IPS-NIHi7 (cell line): ENCODE results near the gene GOPC.

Source experiments
- DNase-seq: peaks from one replicate; pipeline ENCODE4 v3.0.0; 2012; ENCODE audit warnings: mixed read lengths; ENCODE audit errors: extremely low spot score

The GOPC gene

GRCh38 chr6:117514655-117515054, 87.7 kb downstream of the GOPC start:
- DNase-seq = no peak

GRCh38 chr6:117513778-117514365, 88.4 kb downstream of the GOPC start:
- no peak for DNase-seq

DNA sequence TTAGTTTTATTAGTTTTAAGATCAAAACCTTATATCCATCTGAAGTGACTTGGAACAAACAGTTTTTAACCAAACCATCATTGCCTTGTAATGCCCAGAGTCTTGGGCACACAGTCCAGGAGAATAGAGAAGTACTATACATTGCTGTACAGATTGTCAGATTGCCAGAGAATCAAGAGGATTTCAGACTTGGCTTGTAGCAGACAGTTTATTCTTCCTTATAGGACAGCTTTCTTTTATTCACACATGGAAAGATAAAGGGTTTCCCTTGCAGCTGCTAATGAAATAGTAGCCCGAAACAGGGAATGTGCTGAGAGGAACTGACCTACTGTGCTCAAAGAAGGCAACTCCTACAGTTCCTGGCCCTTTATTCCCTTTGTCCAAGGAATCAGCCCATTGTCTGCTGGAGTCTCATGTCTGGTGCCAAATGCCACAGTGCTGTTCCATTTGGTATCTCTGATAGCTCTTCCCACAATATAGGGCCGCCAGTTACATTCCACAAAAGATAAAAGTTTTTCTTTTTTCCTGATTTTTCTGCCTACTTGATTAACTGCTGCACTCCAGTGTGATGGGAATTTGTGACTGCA, 89.2 kb downstream of the GOPC start:
- no peak for DNase-seq

- DNase-seq = no peak
Observed at GRCh38 chr6:117512056-117512828, 90.1 kb downstream of the GOPC start.
